Pancreas (tissue), 10 donors: ENCODE measurements around the gene CCDC188. TPM values are rescaled to one million over a fixed set of nuclear protein-coding genes. Genes with fewer than 3 reads are reported as not detected.

Experiments
- ATAC-seq, 4 donors: fragments of 200-7000 bp; cut with Tn5 transposase; one replicate each; pipeline versions ENCODE4 v1.8.0 to v1.9.1; 2020; ENCODE audit warnings: mild to moderate bottlenecking in 4 of 4, moderate library complexity in 4 of 4
- DNase-seq, 6 donors: peaks; one replicate each; pipeline ENCODE4 v3.0.0-alpha.2; 2020
- FAIRE-seq: peaks from 2 replicates; lab custom pipeline; 2012; peaks lifted over from hg19 to GRCh38; lab: Jason Lieb, UNC
- H3K27ac ChIP-seq, 4 donors: fragments of 200-600 bp; sonication (generic); 1 replicate in 3 of 4; 2 replicates in 1 of 4; pipeline versions ENCODE4 v1.5.0 to v1.8.0; 2020
- H3K27me3 ChIP-seq, 4 donors: fragments of 200-600 bp; one replicate each; pipeline ENCODE4 v1.8.0; 2021
- H3K36me3 ChIP-seq, 3 donors: fragments of 200-600 bp; sonication (generic) in 1 of 3; one replicate each; pipeline versions ENCODE4 v1.5.0 to v1.8.0; 2020 to 2021
- H3K4me1 ChIP-seq, 3 donors: fragments of 200-600 bp; one replicate each; pipeline ENCODE4 v1.8.0; 2021
- H3K4me3 ChIP-seq, 4 donors: fragments of 200-600 bp; sonication (generic) in 2 of 4; one replicate each; pipeline versions ENCODE4 v1.5.0 to v1.8.0; 2020 to 2021
- H3K9me3 ChIP-seq, 4 donors: fragments of 200-600 bp; one replicate each; pipeline ENCODE4 v1.8.0; 2021
- WGBS, 2 donors: extraction: QIAGEN DNeasy Blood & Tissue Kit; methylation state at CpG; one replicate each; pipeline ENCODE4 v1.1.7; 2013; 5-methylcytosine and 5-hydroxymethylcytosine counted together
- intact Hi-C, 3 donors: fragments of 100-400 bp; cut with DNase I; formaldehyde crosslinking; loops; one replicate each; pipeline versions ENCODE4 v1.11.1 to v1.14.2; 2022
- polyA plus RNA-seq, 2 donors: library from polyadenylated mRNA; stranded (reverse); fragments of 200-250 nt; gene quantifications; one replicate each; pipeline ENCODE4 v1.2.3, GENCODE V29; 2013
- total RNA-seq, 6 donors: library from RNA; stranded (reverse); fragmentation: NEBNext Ultra II Directional in 4 of 6; extraction: Animal tissue kit (Norgen Biotek cat#: 25700) in 4 of 6; gene quantifications; one replicate each; pipeline versions ENCODE4 v1.2.1 to v1.2.4, GENCODE V29; 2021 to 2023
- TF ChIP-seq, protein P1 (sequence below), 4 donors: fragments of 200-600 bp; sonication (generic) in 3 of 4; IDR thresholded peaks; one replicate each; pipeline versions ENCODE4 v1.5.0 to v1.8.0; 2021; ENCODE audit warnings: antibody characterized with exemption in 4 of 4
- donor health status: healthy with polysubstance abuse.
- donor health status: DM: no; HTN: no; CAD: no; lungs with moderate emphysema.
- donor health status: DM: no; HTN: no; CAD: no.
- donor health status: control.
- donor health status: control.
- donor health status: Bipolar disorder and iron deficiency.
- donor health status: DM: yes; HTN: yes; CAD: no.
- donor health status: DM: no; HTN: no; CAD: no.
- donor health status: DM: no; HTN: no; CAD: no.
- donor health status: DM: yes; HTN: yes; CAD: no.

The CCDC188 gene
- total and polyA plus RNA-seq, 8 donors: 0.31 to 7.1 (median 0.44) TPM; not detected in 1

DNA sequence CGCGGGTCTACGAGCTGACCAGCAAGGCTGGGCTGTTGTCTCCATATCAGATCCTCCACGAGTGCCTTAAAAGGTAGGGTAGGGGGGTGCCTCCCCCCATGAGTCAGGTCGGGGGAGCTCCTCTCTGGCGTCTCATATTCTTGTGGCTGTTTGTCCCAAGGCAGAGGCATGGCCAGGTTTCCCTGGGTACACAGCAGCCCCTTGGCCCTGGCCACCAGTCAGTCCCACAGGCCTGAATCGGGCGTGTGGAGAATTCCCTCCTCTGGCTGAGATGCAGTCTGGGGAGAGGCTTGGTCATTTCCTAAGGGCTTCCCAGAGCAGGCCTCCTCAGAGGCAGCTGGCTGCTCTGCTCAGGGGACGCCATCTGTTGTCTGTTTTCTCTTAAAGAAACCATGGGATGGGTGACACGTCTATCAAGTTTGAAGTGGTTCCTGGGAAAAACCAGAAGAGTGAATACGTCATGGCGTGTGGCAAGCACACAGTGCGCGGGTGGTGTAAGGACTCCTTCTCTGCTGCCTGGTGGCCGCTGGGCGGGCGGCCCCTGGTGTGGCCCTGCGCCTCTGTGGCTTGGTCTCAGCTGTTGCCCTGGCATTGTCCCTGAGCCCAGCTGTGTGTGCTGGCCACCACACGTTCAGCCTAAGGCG is 44.5 kb downstream of the CCDC188 start:
- no peak for FAIRE-seq

DNA sequence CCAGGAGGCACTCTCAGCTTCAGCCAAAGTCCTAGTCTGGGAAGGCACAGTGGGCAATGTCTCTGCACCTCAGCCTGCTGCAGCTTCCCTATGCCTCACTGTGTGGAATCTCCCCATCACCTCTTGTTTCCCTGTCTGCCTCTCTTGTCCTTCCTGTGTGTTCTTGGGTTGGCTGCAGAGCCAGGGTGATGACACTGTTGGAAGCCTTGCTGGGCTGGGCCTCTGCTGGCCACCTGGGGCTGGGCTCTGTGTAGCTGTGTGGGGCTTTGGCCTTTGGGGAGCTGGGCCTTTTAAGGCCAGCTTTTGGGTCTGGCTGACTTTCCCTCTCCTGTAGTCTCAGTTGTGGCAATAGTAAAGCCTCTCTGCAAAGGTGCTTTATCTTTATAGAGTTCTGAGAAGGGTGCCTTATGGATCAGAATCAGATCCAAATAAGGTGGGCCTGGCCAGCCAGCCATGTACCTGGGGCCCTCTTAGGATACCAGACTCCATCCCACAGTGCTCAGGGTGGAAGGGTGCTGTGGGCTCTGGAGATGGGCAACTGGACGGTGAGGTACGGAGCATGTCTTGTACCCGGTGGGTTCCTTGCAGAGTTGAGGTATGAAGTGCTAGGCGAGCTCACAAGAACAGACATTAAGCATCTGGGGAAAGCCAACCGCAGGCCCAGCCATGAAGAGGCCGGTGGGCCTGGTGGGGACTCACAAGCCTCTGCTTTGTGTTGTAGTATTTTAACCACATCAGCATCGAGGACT is 45.2 kb downstream of the CCDC188 start:
- peaks cover 0 to 61% (median 40%) of the 10 kb centered on the region in 3 donors for H3K36me3 ChIP-seq
- intact Hi-C loops: no loop called here

More for the DNA sequence above, 44.5 kb downstream of the CCDC188 start:
- H3K36me3 ChIP-seq: peaks cover 0 to 56% (median 40%) of the 10 kb centered on the region in 3 donors
- ATAC-seq (no peak), DNase-seq (peak in 2 of 6 donors; percentile 20 to 24)
- 87 to 88% methylated on average over 19 to 20 of the region's 20 CpGs for WGBS, 2 donors
- TF ChIP-seq, protein P1, sequence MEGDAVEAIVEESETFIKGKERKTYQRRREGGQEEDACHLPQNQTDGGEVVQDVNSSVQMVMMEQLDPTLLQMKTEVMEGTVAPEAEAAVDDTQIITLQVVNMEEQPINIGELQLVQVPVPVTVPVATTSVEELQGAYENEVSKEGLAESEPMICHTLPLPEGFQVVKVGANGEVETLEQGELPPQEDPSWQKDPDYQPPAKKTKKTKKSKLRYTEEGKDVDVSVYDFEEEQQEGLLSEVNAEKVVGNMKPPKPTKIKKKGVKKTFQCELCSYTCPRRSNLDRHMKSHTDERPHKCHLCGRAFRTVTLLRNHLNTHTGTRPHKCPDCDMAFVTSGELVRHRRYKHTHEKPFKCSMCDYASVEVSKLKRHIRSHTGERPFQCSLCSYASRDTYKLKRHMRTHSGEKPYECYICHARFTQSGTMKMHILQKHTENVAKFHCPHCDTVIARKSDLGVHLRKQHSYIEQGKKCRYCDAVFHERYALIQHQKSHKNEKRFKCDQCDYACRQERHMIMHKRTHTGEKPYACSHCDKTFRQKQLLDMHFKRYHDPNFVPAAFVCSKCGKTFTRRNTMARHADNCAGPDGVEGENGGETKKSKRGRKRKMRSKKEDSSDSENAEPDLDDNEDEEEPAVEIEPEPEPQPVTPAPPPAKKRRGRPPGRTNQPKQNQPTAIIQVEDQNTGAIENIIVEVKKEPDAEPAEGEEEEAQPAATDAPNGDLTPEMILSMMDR (IDR thresholded peaks at IDR 0.05): no peak
- intact Hi-C loops: no loop called here
- H3K4me3 ChIP-seq: no peak overlapping the region
- H3K9me3 ChIP-seq: no peaks in the 10 kb centered on the region
- H3K27me3 ChIP-seq: no peaks in the 10 kb centered on the region
- H3K27ac ChIP-seq: no peak overlapping the region
- peaks cover 0 to 4% (median 0%) of the 10 kb centered on the region in 3 donors for H3K4me1 ChIP-seq

DNA sequence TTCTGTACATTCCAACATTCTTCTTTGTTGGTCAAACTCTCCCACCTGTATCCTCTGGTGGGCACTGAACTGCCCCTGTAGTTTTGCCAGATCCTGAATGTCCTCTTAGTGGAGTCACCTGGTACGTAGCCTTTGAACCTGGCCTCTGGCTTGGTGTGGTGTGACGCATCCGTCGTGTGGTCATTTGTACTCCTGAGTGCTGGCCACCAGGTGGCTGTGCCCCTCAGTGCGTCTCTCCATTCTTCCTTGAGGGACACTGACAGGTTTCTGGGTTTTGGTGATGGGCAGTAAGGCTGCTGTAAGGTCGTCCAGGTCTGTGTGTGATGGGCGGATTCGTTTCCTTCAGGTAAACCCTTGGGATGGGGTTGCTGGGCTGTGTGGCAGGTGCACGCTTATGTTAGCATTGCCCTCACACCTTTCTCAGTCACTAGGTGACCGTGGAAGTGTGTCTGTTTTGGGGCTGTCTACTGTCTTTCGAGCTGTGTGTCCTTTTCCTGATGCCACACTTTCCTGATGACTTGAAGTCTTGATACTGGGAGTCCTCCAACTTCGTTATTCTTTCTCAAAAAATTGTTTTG is 48.6 kb downstream of the CCDC188 start:
- H3K4me1 ChIP-seq: no peaks in the 10 kb centered on the region
- intact Hi-C loops: no loop called here
- H3K27ac ChIP-seq: no peak overlapping the region
- peaks cover 0 to 33% (median 13%) of the 10 kb centered on the region in 3 donors for H3K36me3 ChIP-seq
- no peak overlapping the region for H3K4me3 ChIP-seq
- FAIRE-seq (no peak), ATAC-seq (no peak), DNase-seq (peak in 2 of 6 donors; percentile 4 to 10)
- TF ChIP-seq, protein P1 (IDR thresholded peaks at IDR 0.05): no peak
- H3K9me3 ChIP-seq: no peaks in the 10 kb centered on the region
- no peaks in the 10 kb centered on the region for H3K27me3 ChIP-seq
- 86 to 92% methylated on average over 12 of the region's 12 CpGs for WGBS, 2 donors

More for the DNA sequence above, 45.2 kb downstream of the CCDC188 start:
- TF ChIP-seq, protein P1 (IDR thresholded peaks at IDR 0.05): no peak
- peak in 2 of 6 donors; percentile 4 to 25 for DNase-seq
- FAIRE-seq: no peak
- no peak for ATAC-seq
- H3K27ac ChIP-seq: no peak overlapping the region
- H3K27me3 ChIP-seq: no peaks in the 10 kb centered on the region
- WGBS, 2 donors: 93 to 95% methylated on average over 7 of the region's 7 CpGs
- no peaks in the 10 kb centered on the region for H3K9me3 ChIP-seq
- H3K4me1 ChIP-seq: no peaks in the 10 kb centered on the region
- no peak overlapping the region for H3K4me3 ChIP-seq

DNA sequence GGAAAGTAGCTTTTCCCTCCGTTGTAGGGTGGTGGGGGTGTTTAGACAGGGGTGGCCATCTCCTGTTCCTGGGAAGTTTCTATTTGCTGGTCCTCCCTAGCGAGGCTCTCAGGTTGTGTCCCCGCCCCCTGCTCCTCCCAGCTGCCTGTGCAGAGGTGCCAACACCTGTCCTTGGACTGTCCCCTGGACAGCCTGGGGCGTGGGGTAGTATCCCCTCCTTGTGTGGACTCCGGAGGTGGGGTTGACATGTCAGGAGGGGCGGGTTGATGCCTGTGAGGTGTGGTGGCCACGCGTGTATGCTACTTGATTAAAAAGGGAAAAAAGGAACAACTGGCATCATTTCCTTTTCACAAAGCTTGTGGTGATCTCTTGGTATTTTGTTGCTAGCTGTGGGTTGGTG is 49.2 kb downstream of the CCDC188 start:
- Histone ChIP-seq H3K4me1 (no peaks in the 10 kb centered on the region), H3K27me3 (no peaks in the 10 kb centered on the region), H3K9me3 (no peaks in the 10 kb centered on the region), H3K36me3 (peaks cover 0 to 31% (median 11%) of the 10 kb centered on the region in 3 donors), H3K4me3 (no peak overlapping the region), H3K27ac (no peak overlapping the region)
- TF ChIP-seq, protein P1 (IDR thresholded peaks at IDR 0.05): no peak
- DNase-seq (peak in 2 of 6 donors; percentile 18 to 50), ATAC-seq (no peak), FAIRE-seq (no peak)
- 67 to 69% methylated on average over 8 of the region's 8 CpGs for WGBS, 2 donors
- intact Hi-C loops: no loop called here
